GM12875 (cell line): ENCODE results near the gene COX18.

ENCODE experiments used
- H3K4me3 ChIP-seq: one replicate; pipeline ENCODE4 v1.5.1; 2011; ENCODE audit warnings: low read depth, low read length, control low read depth
- CTCF ChIP-seq: IDR thresholded peaks from 2 replicates; pipeline ENCODE4 v1.5.1; 2011; ENCODE audit warnings: low read depth, mild to moderate bottlenecking, control low read depth, inconsistent platforms, low read length, moderate library complexity, borderline replicate concordance; ENCODE audit not compliant: insufficient read depth

COX18 gene

GRCh38 chr4:73068491-73069337 is 802 bp downstream of the COX18 start:
- no peak for TF ChIP-seq CTCF
- peak overlapping the region; percentile 67 for H3K4me3 ChIP-seq

- TF ChIP-seq CTCF: no peak
- peak overlapping the region; percentile 67 for H3K4me3 ChIP-seq
Observed at GRCh38 chr4:73067971-73068394, 1.5 kb downstream of the COX18 start.

GRCh38 chr4:73066928-73067327 is 2.6 kb downstream of the COX18 start:
- H3K4me3 ChIP-seq: no peak overlapping the region
- no peak for TF ChIP-seq CTCF

GRCh38 chr4:73066445-73066844 is 3.1 kb downstream of the COX18 start:
- no peak for TF ChIP-seq CTCF
- no peak overlapping the region for H3K4me3 ChIP-seq

- TF ChIP-seq CTCF: no peak
- no peak overlapping the region for H3K4me3 ChIP-seq
Observed at GRCh38 chr4:73064536-73064935, 5.0 kb downstream of the COX18 start.

- H3K4me3 ChIP-seq: no peak overlapping the region
- TF ChIP-seq CTCF: no peak
Observed at GRCh38 chr4:73055241-73055897, 14.1 kb downstream of the COX18 start.
